ENCODE measurements around the gene TMEM95. TPM values are rescaled to one million over a fixed set of nuclear protein-coding genes. Genes with fewer than 3 reads are reported as not detected.
A peak's percentile ranks its signal among the peaks of the same experiment; 100 is the strongest.

TMEM95 gene
- total RNA-seq, 2 experiments from 2014 or later, result not detected

DNA sequence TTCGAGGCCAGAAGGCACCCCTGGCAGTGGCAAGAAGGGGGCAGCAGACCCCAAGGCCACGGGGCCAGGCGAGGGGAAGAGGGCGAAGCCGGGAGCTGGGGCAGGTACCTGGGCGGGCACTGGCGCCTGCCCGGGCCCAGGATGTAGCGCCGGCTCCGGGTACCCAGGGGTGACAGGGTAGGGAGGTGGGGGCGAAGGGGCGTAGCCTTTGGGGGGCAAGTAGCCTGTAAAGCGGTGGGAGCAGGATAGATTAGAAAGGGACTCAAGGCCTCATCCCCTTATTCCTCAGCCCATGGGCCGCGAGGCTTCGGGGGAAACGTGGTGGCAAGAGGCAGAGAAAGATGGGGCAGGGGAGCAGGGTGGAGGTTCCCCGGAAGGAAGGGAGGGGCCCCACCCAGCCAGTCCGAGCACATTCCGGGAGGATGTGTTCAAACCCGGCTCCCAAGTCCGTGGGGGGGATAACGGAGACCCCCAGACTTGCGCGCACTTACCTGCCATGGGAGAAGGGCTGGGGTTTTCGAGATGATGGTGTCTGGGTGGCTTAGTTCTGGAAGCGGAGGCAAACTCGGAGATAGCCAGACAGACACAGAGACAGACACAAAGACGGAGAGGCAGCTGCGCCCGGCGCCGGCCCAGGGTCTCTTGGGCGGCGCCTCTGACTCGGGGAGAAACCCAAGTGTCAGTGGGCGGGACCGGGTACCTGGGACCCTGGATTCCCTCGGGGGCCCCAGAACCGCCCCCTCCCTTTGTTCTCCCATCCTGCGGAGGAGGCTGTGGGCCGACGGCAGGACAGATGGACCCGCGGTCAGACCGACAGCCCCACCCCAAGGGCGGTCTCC is 38.9 kb downstream of the TMEM95 start:
- H3K4me3 Mint-ChIP-seq, result peak overlapping the region; percentile 92
- DNase-seq, result peak; percentile 70
- POLR2A ChIA-PET, result interaction anchor here (1.9 kb wide), 1 partner anchor 10 kb away, joined by 10 read pairs; the partner anchor contains the start of gene TMEM256

DNA sequence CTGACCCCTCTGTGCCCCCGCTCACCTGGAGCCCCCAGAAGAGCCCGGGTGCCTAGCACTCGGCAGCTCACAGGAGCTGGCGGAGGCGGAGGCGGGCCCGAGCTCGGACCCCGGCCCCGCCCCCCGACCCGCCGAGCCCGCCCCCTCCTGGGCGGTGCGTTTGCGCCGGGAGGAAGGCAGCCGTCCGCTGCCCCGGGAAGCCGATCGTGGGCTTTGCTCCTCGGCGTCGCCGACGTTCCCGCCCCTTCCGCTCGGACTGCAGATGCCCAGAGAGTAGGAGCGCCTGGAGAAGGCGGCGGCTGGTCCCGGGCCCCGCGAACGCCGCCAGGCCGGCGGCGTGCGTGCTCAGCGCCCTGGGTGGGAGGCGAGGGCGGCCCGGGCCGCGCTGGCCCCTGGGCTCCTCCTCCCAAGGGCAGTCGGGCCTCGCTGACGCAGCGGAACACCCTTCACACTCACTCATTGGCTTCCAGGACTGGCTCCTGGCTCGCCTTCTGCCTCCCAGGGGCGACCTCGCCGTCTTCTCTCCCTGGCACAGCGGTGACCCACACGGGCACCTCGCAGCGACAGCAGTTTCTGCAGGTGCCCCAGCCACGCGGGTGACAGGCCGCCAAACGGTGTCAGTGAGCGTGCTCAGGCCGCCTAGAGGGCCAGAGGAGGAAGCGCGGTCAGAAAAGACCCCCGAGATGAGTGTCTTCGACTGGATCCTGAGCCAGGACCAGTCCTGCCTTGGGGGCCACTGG is 39.7 kb downstream of the TMEM95 start, which contains the start of gene PLSCR3:
TSS of gene PLSCR3 (minus strand) at position 74 of the 740 bp plus-strand sequence. CDS start 415 bp downstream, outside the sequence.
- peak; percentile 91 for ATAC-seq
- H3K27ac Mint-ChIP-seq, result peak within 1 kb of the TSS; percentile 94
- H3K36me3 Mint-ChIP-seq (ENCODE audit: low read depth), result peaks cover 25% of the 10 kb centered on the region
- CTCF ChIA-PET, result interaction anchor here (0.7 to 2.4 kb wide), 6 partner anchors 9 to 97 kb away, joined by 3 to 6 read pairs (median 4); partner anchors contain the start of genes NEURL4, TMEM102, TMEM256 and TMEM95
- H3K27me3 Mint-ChIP-seq (ENCODE audit: low read depth), result no peaks in the 10 kb centered on the region
- H3K9me3 Mint-ChIP-seq (ENCODE audit: insufficient read depth), result no peaks in the 10 kb centered on the region
- H3K4me3 Mint-ChIP-seq, result peak within 1 kb of the TSS; percentile 92
- POLR2A ChIA-PET, result interaction anchor here (1.9 kb wide), 1 partner anchor 9 kb away, joined by 10 read pairs; the partner anchor contains the start of gene TMEM256
- H3K4me1 Mint-ChIP-seq (ENCODE audit: low read depth), result peaks cover 23% of the 10 kb centered on the region
- DNase-seq, result peak; percentile 82

More for the DNA sequence above, 38.9 kb downstream of the TMEM95 start:
- Mint-ChIP-seq H3K27me3 (ENCODE audit: low read depth) (no peaks in the 10 kb centered on the region), H3K36me3 (ENCODE audit: low read depth) (peaks cover 33% of the 10 kb centered on the region), H3K9me3 (ENCODE audit: insufficient read depth) (no peaks in the 10 kb centered on the region), H3K27ac (peak overlapping the region; percentile 87), H3K4me1 (ENCODE audit: low read depth) (peaks cover 26% of the 10 kb centered on the region)
- CTCF ChIA-PET, result interaction anchor here (0.7 to 2.4 kb wide), 5 partner anchors 10 to 64 kb away, joined by 3 to 6 read pairs (median 4); partner anchors contain the start of genes NEURL4, TMEM102, TMEM256 and TMEM95
- peak; percentile 64 for ATAC-seq

DNA sequence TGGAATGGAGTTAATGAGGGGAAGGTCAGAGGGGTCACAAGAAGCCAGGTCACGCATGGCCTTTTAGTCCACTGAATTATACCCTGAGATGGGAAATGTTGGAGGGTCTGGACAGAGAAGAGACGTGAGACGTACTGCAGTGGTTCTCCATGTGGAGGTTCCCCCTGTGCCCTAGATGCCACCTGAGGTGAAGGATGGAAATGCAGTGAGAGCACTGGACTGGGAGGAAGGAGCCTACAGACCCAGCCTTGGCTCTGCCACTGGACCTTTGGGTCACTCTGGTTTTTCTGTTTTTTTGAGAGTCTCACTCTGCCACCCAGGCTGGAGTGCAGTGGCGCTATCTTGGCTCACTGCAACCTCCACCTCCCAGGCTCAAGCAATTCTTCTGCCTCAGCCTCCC is 41.2 kb downstream of the TMEM95 start:
- no peak overlapping the region for H3K27ac Mint-ChIP-seq
- H3K36me3 Mint-ChIP-seq (ENCODE audit: low read depth), result peaks cover 17% of the 10 kb centered on the region
- DNase-seq (no peak), ATAC-seq (no peak)
- no peak overlapping the region for H3K4me3 Mint-ChIP-seq
- H3K9me3 Mint-ChIP-seq (ENCODE audit: insufficient read depth), result no peaks in the 10 kb centered on the region
- no peaks in the 10 kb centered on the region for H3K27me3 Mint-ChIP-seq (ENCODE audit: low read depth)
- CTCF ChIA-PET, result no interaction called here
- POLR2A ChIA-PET, result no interaction called here
- peaks cover 23% of the 10 kb centered on the region for H3K4me1 Mint-ChIP-seq (ENCODE audit: low read depth)

DNA sequence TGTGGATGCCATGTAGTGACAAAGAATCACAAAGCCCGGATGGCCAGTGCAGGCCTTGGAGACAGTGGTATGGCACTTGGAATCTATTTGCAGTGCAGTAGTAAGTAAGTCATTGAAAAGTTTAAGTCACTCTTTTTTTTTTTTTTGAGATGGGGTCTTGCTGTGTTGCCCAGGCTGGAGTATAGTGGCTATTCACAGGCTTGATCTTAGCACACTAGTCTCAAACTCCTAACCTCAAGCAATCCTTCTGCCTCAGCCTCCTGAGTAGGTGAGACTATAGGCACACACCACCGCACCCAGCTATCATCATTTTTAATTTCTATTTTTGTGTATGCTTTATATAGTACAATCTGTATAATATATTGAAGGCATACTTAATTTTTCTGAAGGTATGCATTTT is 43.7 kb downstream of the TMEM95 start:
- Mint-ChIP-seq H3K4me3 (no peak overlapping the region), H3K9me3 (ENCODE audit: insufficient read depth) (no peaks in the 10 kb centered on the region), H3K27ac (no peak overlapping the region), H3K4me1 (ENCODE audit: low read depth) (peaks cover 16% of the 10 kb centered on the region), H3K36me3 (ENCODE audit: low read depth) (peaks cover 2% of the 10 kb centered on the region), H3K27me3 (ENCODE audit: low read depth) (no peaks in the 10 kb centered on the region)
- CTCF ChIA-PET, result interaction anchor here (0.6 kb wide), 1 partner anchor 37 kb away, joined by 4 read pairs; the partner anchor contains the start of gene TMEM102
- no peak for DNase-seq
- ATAC-seq, result no peak
- POLR2A ChIA-PET, result interaction anchor here (0.9 kb wide), 1 partner anchor 33 kb away, joined by 4 read pairs; no protein-coding TSS in a partner anchor

DNA sequence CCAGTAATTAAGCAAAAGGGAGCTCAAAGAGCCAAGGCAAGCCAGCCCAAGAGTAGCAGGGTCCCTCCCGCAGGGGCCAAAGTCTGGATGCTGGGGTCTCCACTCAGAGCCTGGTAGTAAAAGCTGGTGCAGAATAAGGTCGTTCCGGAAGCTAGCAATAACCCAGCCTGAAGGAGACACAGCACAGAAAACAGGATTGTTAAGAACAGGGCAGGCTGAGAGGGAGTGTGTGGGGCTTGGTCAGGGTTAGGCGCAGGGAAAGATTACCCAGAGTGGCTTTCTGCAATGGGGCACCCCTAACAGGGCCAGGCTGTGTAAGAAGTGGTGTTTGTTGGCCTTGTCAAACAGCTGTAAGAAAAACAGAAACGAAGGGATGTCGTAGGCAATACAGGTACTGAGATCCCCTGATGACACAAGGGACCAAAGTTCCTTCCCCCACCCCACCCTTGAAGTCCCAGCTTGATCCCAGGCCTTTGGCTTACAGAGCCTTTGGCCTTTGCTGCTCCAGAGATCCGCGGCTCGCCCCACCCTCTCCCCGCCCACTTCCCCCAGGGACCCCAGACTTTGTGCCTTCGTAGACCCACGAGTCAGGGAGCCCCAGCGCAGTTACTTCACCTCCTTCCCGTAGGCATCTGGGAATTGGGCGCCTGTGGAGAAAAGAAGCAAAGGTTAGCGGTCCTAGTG is 48.2 kb downstream of the TMEM95 start:
- Mint-ChIP-seq H3K4me3 (peak overlapping the region; percentile 95), H3K4me1 (ENCODE audit: low read depth) (peaks cover 18% of the 10 kb centered on the region), H3K9me3 (ENCODE audit: insufficient read depth) (no peaks in the 10 kb centered on the region), H3K27ac (peak overlapping the region; percentile 94), H3K27me3 (ENCODE audit: low read depth) (peaks cover 9% of the 10 kb centered on the region), H3K36me3 (ENCODE audit: low read depth) (peaks cover 2% of the 10 kb centered on the region)
- DNase-seq (peak; percentile 49), ATAC-seq (no peak)
- ChIA-PET CTCF (interaction anchor here (0.6 to 3.8 kb wide), 7 partner anchors 10 to 122 kb away, joined by 3 to 22 read pairs (median 4); partner anchors contain the start of genes PLSCR3, SLC2A4, TMEM102 and TMEM95), POLR2A (interaction anchor here (0.6 to 2.2 kb wide), 7 partner anchors 9 to 171 kb away, joined by 3 to 10 read pairs (median 4); partner anchors contain the start of genes NEURL4, PLSCR3 and POLR2A)

DNA sequence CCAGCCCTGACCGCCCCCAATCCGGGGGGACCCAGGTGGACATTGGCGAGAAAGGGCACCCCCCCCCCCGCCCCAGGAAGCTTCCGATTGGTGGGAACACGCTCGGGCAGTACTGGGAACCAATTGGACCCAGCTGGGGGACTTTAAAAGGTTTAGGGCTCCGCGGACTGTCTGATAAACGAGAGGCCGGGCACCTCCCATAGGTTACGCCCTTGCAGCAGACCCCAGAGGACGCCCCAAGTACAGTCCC is 48.7 kb downstream of the TMEM95 start:
- H3K27me3 Mint-ChIP-seq (ENCODE audit: low read depth), result peaks cover 9% of the 10 kb centered on the region
- H3K36me3 Mint-ChIP-seq (ENCODE audit: low read depth), result peaks cover 2% of the 10 kb centered on the region
- no peaks in the 10 kb centered on the region for H3K9me3 Mint-ChIP-seq (ENCODE audit: insufficient read depth)
- DNase-seq (no peak), ATAC-seq (no peak)
- peak overlapping the region; percentile 95 for H3K4me3 Mint-ChIP-seq
- POLR2A ChIA-PET, result interaction anchor here (0.5 to 2.2 kb wide), 9 partner anchors 9 to 170 kb away, joined by 3 to 10 read pairs (median 4); partner anchors contain the start of genes NEURL4, PLSCR3 and POLR2A
- CTCF ChIA-PET, result interaction anchor here (0.8 to 3.8 kb wide), 7 partner anchors 10 to 123 kb away, joined by 3 to 22 read pairs (median 6); partner anchors contain the start of genes PLSCR3, SLC2A4, TMEM102 and TMEM95
- peaks cover 18% of the 10 kb centered on the region for H3K4me1 Mint-ChIP-seq (ENCODE audit: low read depth)
- peak overlapping the region; percentile 94 for H3K27ac Mint-ChIP-seq

DNA sequence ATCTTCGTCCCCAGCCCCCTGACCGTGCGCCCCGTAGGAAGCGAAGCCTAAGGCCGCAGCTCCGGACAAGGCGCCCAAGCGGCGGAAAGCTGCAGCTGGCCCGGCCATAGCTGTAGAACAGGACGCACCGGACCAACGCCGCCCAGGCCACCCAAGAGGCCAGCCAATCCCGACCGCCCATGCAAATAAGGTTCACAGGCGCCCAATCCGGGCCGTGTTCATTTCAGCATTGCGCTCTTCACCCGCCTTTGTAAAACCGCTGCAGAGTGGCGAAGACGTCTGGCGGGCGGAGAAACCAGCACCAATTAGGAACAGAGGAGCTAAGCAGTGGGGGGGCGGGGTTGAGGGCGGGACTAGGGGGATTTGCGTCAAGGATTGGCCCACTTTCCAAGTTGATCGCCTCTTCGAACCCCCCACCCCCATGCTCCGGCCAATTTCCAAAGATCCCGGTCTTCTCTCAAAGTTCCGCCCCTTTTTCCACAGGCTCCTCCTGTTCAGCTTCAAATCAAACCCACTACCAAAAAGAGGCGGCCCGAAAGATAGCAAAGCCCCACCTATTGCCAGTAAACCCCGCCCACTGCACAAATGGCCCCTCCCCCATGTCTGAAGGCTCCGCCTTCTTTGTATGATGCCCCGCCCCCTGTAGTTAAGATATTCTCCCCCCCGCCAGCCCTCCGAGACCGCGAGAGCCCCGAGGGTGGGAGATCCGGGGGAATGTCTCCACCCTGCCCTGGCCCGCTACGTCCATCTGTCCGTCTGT is 49.2 kb downstream of the TMEM95 start, which contains the start of gene TMEM256:
TSS of gene TMEM256 (minus strand) at position 121 of the 760 bp plus-strand sequence. CDS start at position 108, 13 bp downstream.
- POLR2A ChIA-PET, result interaction anchor here (0.5 to 2.2 kb wide), 9 partner anchors 9 to 170 kb away, joined by 3 to 10 read pairs (median 4); partner anchors contain the start of genes NEURL4, PLSCR3 and POLR2A
- H3K4me3 Mint-ChIP-seq, result peak within 1 kb of the TSS; percentile 95
- CTCF ChIA-PET, result interaction anchor here (0.8 to 3.8 kb wide), 4 partner anchors 11 to 123 kb away, joined by 4 to 22 read pairs (median 7); partner anchors contain the start of genes PLSCR3, SLC2A4 and TMEM102
- peaks cover 2% of the 10 kb centered on the region for H3K36me3 Mint-ChIP-seq (ENCODE audit: low read depth)
- peaks cover 9% of the 10 kb centered on the region for H3K27me3 Mint-ChIP-seq (ENCODE audit: low read depth)
- ATAC-seq (peak; percentile 94), DNase-seq (peak; percentile 99)
- H3K27ac Mint-ChIP-seq, result peak within 1 kb of the TSS; percentile 94
- H3K4me1 Mint-ChIP-seq (ENCODE audit: low read depth), result peaks cover 18% of the 10 kb centered on the region
- no peaks in the 10 kb centered on the region for H3K9me3 Mint-ChIP-seq (ENCODE audit: insufficient read depth)

DNA sequence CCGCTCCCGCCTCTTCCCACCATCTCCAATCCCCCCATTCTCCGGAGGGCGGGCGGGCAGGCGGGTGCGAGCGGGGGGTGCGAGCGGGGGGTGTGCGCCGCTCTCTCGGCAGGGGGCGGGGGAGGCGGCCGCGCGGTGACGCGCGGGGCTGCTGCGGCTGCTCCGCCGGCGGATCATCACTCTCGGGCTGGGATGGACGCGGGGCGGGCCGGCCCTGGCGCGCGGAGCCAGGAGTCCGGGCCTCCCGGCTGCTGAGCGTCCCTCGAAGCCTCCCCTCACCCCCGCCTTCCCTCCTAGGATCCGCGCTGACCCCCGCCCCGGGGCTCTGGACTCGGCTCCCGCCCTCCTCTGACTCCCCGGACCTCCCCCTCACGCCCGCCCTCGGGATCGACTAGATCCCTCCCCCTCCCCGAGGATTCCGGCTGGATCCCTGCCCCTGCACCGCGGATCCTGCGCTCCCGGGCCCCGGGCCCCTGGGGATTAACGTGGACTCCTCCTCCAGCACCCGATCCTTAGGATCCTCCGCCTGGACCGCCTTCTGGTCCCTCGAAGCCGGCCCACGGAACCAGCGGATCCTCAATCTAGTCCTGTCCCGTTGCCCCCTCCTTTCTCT is 49.9 kb downstream of the TMEM95 start:
- peaks cover 2% of the 10 kb centered on the region for H3K36me3 Mint-ChIP-seq (ENCODE audit: low read depth)
- H3K27ac Mint-ChIP-seq, result peak overlapping the region; percentile 94
- peak overlapping the region; percentile 95 for H3K4me3 Mint-ChIP-seq
- CTCF ChIA-PET, result interaction anchor here (0.8 to 3.8 kb wide), 2 partner anchors 31 to 49 kb away, joined by 8 to 22 read pairs; partner anchors contain the start of gene TMEM102
- peak; percentile 39 for ATAC-seq
- H3K27me3 Mint-ChIP-seq (ENCODE audit: low read depth), result peaks cover 9% of the 10 kb centered on the region
- H3K9me3 Mint-ChIP-seq (ENCODE audit: insufficient read depth), result no peaks in the 10 kb centered on the region
- POLR2A ChIA-PET, result interaction anchor here (0.8 to 2.2 kb wide), 3 partner anchors 9 to 79 kb away, joined by 3 to 10 read pairs (median 6); partner anchors contain the start of genes PLSCR3 and POLR2A
- peaks cover 18% of the 10 kb centered on the region for H3K4me1 Mint-ChIP-seq (ENCODE audit: low read depth)
- DNase-seq, result no peak

DNA sequence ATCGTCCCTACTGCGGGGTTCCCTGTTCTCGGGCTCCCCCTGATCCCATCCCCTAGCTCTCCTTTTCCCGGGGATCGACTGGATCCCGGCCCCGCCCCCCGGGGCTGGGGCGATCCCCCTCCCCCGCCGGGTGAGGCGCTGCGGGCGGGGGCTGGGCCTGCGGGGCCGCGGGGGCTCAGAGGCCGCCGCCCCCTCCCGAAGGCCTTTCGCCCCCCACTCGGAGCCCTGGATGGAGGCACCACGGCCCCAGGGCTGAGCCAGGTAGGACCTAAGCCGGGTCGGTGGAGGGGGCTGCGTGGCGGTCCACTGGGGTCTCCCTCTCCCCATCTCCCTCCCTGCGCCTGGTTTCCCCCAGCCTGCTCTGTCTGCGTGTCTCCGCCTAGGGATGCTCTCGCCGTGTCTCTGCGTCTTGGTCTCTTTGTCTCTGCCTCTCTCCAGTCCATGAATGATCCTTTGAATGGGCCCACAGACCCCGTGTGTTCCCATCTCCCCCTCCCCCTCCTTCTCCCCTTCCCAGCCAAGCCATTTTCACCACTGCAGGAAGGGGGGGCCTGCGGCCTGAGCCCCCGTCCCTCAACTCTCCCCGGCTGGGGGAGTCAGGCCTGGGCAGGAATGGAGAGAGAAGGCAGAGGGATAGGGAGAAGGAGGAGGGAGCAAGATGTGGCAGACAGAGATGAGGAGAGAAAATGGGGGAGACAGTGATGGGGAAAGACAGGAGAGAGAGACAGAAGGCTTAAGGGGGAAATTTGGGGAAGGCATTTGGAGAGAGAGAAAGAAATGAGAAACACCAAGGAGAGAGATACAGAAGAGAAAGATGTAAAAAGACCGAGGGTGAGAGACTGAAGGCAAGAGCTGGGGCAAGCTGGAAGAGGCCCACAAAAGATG is 50.6 kb downstream of the TMEM95 start:
- POLR2A ChIA-PET, result interaction anchor here (1.0 kb wide), 1 partner anchor 30 kb away, joined by 3 read pairs; the partner anchor contains the start of gene TMEM102
- H3K27ac Mint-ChIP-seq, result peak overlapping the region; percentile 66

More for the DNA sequence above, 50.6 kb downstream of the TMEM95 start:
- no peak for DNase-seq
- peaks cover 18% of the 10 kb centered on the region for H3K4me1 Mint-ChIP-seq (ENCODE audit: low read depth)
- no peaks in the 10 kb centered on the region for H3K9me3 Mint-ChIP-seq (ENCODE audit: insufficient read depth)
- peaks cover 2% of the 10 kb centered on the region for H3K36me3 Mint-ChIP-seq (ENCODE audit: low read depth)
- ATAC-seq, result no peak
- H3K4me3 Mint-ChIP-seq, result peak overlapping the region; percentile 78
- CTCF ChIA-PET, result interaction anchor here (2.0 to 2.8 kb wide), 2 partner anchors 31 to 51 kb away, joined by 5 to 14 read pairs; partner anchors contain the start of genes TMEM102 and TMEM95
- peaks cover 9% of the 10 kb centered on the region for H3K27me3 Mint-ChIP-seq (ENCODE audit: low read depth)

Measured in activated CD8-positive, alpha-beta T cell treated with anti-CD3 and anti-CD28 coated beads, Interleukin-2, amount 10 ng/mL, durations not matched to agents 7 days and 5 days (primary cell).